Uterus (tissue), 2 donors: ENCODE measurements around the gene MAP3K12.

Experiments
- POLR2A ChIP-seq, 2 donors: fragments of 450-650 bp; IDR thresholded peaks; one replicate each; pipeline ENCODE4 v1.6.1; 2016; ENCODE audit warnings: antibody characterized with exemption in 2 of 2, mild to moderate bottlenecking in 1 of 2, moderate library complexity in 1 of 2
- TF ChIP-seq, protein P1 (sequence below), 4 experiments: fragments of 200-600 bp in 2 of 4; fragments of 450-650 bp in 2 of 4; sonication (generic) in 2 of 4; IDR thresholded peaks; one replicate each; pipeline ENCODE4 v1.5.1; 2016 to 2019; ENCODE audit warnings: antibody characterized with exemption in 4 of 4, mild to moderate bottlenecking in 2 of 4, moderate library complexity in 1 of 4

DNA sequence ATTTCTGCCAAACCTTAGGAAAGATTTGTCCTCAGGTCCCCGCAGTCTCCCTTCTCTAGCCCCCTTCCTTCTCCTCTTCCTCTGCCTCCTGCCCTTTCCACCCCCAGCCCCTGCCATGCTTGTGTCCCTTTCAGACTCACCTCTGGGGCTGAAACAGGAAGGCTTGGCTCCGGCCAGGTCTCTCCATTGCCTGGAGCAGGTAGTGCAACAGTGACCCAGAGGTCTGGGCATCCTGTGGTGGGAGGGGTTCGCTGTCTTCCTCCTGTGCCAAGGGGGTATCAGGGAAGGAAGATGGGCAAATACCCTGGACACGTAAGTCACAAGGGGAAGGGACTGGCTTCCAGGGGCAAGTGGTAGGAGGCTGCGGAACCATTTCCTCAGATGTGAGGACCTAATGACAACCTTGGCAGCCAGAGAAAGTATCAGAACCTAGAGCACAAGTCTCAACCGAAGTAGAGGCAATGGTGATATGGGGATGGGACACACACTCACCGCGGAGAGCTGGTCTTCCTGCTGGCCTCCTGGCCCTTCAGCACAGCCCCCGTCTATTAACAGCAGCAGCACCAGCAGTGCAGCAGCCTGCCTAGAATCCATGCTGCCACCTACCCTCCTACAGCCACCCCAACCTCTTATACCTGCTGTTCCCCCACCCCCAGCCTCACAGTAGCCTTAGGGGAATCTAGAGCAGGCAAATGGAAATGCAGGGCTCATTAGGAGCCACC is 7.8 kb upstream of the MAP3K12 start, which contains the start of gene NPFF:
- TF ChIP-seq POLR2A (IDR thresholded peaks at IDR 0.05) = no peak
- TF ChIP-seq, protein P1, sequence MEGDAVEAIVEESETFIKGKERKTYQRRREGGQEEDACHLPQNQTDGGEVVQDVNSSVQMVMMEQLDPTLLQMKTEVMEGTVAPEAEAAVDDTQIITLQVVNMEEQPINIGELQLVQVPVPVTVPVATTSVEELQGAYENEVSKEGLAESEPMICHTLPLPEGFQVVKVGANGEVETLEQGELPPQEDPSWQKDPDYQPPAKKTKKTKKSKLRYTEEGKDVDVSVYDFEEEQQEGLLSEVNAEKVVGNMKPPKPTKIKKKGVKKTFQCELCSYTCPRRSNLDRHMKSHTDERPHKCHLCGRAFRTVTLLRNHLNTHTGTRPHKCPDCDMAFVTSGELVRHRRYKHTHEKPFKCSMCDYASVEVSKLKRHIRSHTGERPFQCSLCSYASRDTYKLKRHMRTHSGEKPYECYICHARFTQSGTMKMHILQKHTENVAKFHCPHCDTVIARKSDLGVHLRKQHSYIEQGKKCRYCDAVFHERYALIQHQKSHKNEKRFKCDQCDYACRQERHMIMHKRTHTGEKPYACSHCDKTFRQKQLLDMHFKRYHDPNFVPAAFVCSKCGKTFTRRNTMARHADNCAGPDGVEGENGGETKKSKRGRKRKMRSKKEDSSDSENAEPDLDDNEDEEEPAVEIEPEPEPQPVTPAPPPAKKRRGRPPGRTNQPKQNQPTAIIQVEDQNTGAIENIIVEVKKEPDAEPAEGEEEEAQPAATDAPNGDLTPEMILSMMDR (IDR thresholded peaks at IDR 0.05) = no peak
